Measurements from ENCODE around the gene CNR2.

- no peak for TF ChIP-seq POLR2AphosphoS5 (IDR thresholded peaks at IDR 0.05; ENCODE audit: low read depth, low read length)
- TF ChIP-seq REST (IDR thresholded peaks at IDR 0.05; ENCODE audit: insufficient read depth in 1 of 2, low read depth in 2 of 2, low read length in 2 of 2), result no peak
- TF ChIP-seq TAF1 (IDR thresholded peaks at IDR 0.05; ENCODE audit: borderline replicate concordance, insufficient read depth, low read length), result no peak
- no peak for TF ChIP-seq SIN3A (IDR thresholded peaks at IDR 0.05; ENCODE audit: borderline replicate concordance, insufficient read depth, low read length)
Observed at GRCh38 chr1:23930861-23931490, 17.8 kb upstream of the CNR2 start.
